ENCODE data around the gene CCDC157. TPM values are rescaled to one million over a fixed set of nuclear protein-coding genes. Genes with fewer than 3 reads are reported as not detected.

CCDC157 gene
- total RNA-seq, 2 experiments from 2014 or later: 3.3 to 3.4 TPM

DNA sequence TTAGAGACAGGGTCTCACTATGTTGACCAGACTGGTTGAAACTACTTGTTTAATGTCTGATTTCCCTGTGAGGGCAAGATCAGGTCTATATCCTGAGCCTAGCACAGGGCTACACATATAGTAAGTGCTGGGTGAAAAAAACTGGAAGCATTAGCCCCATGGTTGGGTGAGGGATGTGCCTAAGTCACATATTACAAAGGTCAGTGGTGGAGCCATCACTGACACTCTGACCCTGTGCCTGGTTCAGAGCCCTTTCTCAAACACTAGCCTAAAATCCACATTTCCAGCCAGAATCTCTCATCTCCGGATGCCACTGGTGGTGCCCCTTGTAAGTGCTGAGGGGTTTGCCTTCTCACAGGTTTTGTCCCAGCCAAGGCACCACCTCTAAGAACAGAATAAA is 39.0 kb upstream of the CCDC157 start:
- POLR2A ChIA-PET: interaction anchor here (0.7 kb wide), 1 partner anchor 392 kb away, joined by 3 read pairs; no protein-coding TSS in a partner anchor
- H3K79me2 ChIP-seq (ENCODE audit: insufficient read depth, low read depth, low read length): no peaks in the 10 kb centered on the region
- no peak overlapping the region for H3K27ac ChIP-seq (ENCODE audit: low read depth, low read length, poor library complexity, severe bottlenecking)
- intact Hi-C loops (cut with micrococcal nuclease; ENCODE audit: unreplicated experiment): no loop called here
- no peaks in the 10 kb centered on the region for H3K9me3 ChIP-seq (ENCODE audit: low read length)
- CTCF ChIA-PET (ENCODE audit: unreplicated experiment): no interaction called here
- no peaks in the 10 kb centered on the region for H4K20me1 ChIP-seq (ENCODE audit: insufficient read depth, low read length)
- no peak overlapping the region for H3K4me3 ChIP-seq (ENCODE audit: low read depth, low read length, poor library complexity, severe bottlenecking)
- DNase-seq (ENCODE audit: low spot score): no peak
- TF ChIP-seq EZH2phosphoT487 (IDR thresholded peaks at IDR 0.05; ENCODE audit: borderline replicate concordance, low read depth, low read length) (no peak), CTCF (conservative IDR thresholded peaks at IDR 0.05; ENCODE audit: low read length) (no peak)
- no peak overlapping the region for H3K4me2 ChIP-seq (ENCODE audit: low read length)
- H3K36me3 ChIP-seq (ENCODE audit: insufficient read depth, low read length): no peaks in the 10 kb centered on the region
- H2AFZ ChIP-seq (ENCODE audit: low read length): no peak overlapping the region
- peaks cover 4% of the 10 kb centered on the region for H3K4me1 ChIP-seq (ENCODE audit: insufficient read depth, low read length, poor library complexity, severe bottlenecking)
- H3K9me2 ChIP-seq (ENCODE audit: insufficient read depth, low read length): no peaks in the 10 kb centered on the region
- BruUV-seq (replicated peaks): no TSS peak

DNA sequence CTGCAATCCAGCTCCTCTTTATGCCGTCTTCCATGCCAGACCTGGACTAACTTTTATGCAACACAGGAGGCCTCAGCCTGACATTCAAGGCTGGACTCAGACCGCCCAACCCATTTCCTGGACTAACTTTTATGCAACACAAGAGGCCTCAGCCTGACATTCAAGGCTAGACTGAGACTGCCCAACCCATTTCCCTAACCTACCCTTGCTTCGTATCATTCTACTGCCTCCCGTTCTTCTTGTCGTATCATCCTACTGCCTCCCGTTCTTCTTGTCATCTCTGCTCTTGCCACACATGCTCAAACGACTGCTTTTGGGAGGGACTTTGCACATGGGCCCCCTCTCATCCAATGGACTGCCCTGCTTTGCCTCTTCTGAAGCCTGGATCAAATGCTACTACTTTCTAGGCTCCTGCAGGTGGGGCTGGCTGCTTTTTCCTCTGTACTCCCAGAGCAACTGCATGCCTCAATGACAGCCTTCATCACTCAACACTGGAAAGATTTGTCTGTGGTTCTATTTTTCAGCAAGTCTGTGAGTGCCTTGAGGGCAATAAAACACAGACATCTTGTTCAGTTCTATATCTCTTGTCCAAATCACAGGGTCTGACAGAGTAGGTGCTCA is 37.9 kb upstream of the CCDC157 start:
- H3K4me3 ChIP-seq (ENCODE audit: low read depth, low read length, poor library complexity, severe bottlenecking): no peak overlapping the region
- TF ChIP-seq EZH2phosphoT487 (IDR thresholded peaks at IDR 0.05; ENCODE audit: borderline replicate concordance, low read depth, low read length): no peak
- no peak for TF ChIP-seq CTCF (conservative IDR thresholded peaks at IDR 0.05; ENCODE audit: low read length)
- no peaks in the 10 kb centered on the region for H3K9me3 ChIP-seq (ENCODE audit: low read length)
- no peak overlapping the region for H2AFZ ChIP-seq (ENCODE audit: low read length)
- POLR2A ChIA-PET: no interaction called here
- DNase-seq (ENCODE audit: low spot score): no peak
- CTCF ChIA-PET (ENCODE audit: unreplicated experiment): no interaction called here
- H3K4me2 ChIP-seq (ENCODE audit: low read length): no peak overlapping the region
- BruUV-seq (replicated peaks): no TSS peak
- H3K79me2 ChIP-seq (ENCODE audit: insufficient read depth, low read depth, low read length): no peaks in the 10 kb centered on the region
- no peaks in the 10 kb centered on the region for H3K4me1 ChIP-seq (ENCODE audit: insufficient read depth, low read length, poor library complexity, severe bottlenecking)
- H3K36me3 ChIP-seq (ENCODE audit: insufficient read depth, low read length): no peaks in the 10 kb centered on the region
- no peaks in the 10 kb centered on the region for H4K20me1 ChIP-seq (ENCODE audit: insufficient read depth, low read length)
- intact Hi-C loops (cut with micrococcal nuclease; ENCODE audit: unreplicated experiment): no loop called here
- no peaks in the 10 kb centered on the region for H3K9me2 ChIP-seq (ENCODE audit: insufficient read depth, low read length)
- no peak overlapping the region for H3K27ac ChIP-seq (ENCODE audit: low read depth, low read length, poor library complexity, severe bottlenecking)

DNA sequence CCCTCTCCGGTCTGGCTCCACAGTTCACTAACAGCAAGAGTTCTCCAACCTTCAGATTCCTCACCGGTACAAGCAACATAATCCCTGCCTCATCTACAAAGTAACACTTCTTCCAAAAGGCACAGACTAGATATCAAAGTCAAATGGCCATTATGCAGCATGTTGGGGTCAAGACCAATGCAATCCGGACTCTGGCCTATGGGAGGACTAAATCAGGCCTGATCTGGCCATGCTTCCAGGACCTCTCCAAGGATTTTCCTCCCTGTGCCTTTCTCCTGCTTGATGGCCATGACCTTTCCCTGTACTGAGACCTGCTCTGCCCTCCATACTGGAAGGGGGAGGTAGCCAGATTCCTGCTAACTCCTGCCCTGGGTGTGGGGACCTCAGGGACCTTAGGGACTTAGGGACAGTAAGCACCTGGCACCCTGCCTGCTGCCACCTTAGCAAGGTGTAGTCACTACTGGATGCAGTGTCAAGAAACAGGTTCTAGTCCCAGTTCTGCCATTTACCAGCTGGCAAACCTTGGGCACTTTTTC is 36.7 kb upstream of the CCDC157 start:
- Histone ChIP-seq H3K36me3 (ENCODE audit: insufficient read depth, low read length) (no peaks in the 10 kb centered on the region), H3K4me1 (ENCODE audit: insufficient read depth, low read length, poor library complexity, severe bottlenecking) (peaks cover 11% of the 10 kb centered on the region), H2AFZ (ENCODE audit: low read length) (no peak overlapping the region), H3K4me2 (ENCODE audit: low read length) (no peak overlapping the region), H3K79me2 (ENCODE audit: insufficient read depth, low read depth, low read length) (no peaks in the 10 kb centered on the region), H3K27ac (ENCODE audit: low read depth, low read length, poor library complexity, severe bottlenecking) (no peak overlapping the region), H3K9me3 (ENCODE audit: low read length) (no peaks in the 10 kb centered on the region), H3K9me2 (ENCODE audit: insufficient read depth, low read length) (no peaks in the 10 kb centered on the region), H4K20me1 (ENCODE audit: insufficient read depth, low read length) (no peaks in the 10 kb centered on the region), H3K4me3 (ENCODE audit: low read depth, low read length, poor library complexity, severe bottlenecking) (no peak overlapping the region)
- ChIA-PET CTCF (ENCODE audit: unreplicated experiment) (no interaction called here), POLR2A (no interaction called here)
- intact Hi-C loops (cut with micrococcal nuclease; ENCODE audit: unreplicated experiment): no loop called here
- DNase-seq (ENCODE audit: low spot score): no peak
- TF ChIP-seq CTCF (conservative IDR thresholded peaks at IDR 0.05; ENCODE audit: low read length) (no peak), EZH2phosphoT487 (IDR thresholded peaks at IDR 0.05; ENCODE audit: borderline replicate concordance, low read depth, low read length) (no peak)
- no TSS peak for BruUV-seq (replicated peaks)

All from OCI-LY7 (cell line).